A172 (cell line): ENCODE measurements around the gene ITGAX. TPM values are rescaled to one million over a fixed set of nuclear protein-coding genes. Genes with fewer than 3 reads are reported as not detected.

Source experiments
- DNase-seq: peaks from one replicate; pipeline ENCODE4 v3.0.0-alpha.2; 2015; ENCODE audit warnings: low spot score
- total RNA-seq: library from RNA; depleted of rRNA; stranded (reverse); fragments of >200 nt; shearing (Covaris generic); gene quantifications from 2 replicates; pipeline ENCODE4 v1.2.3, GENCODE V29; 2014

Gene ITGAX
- total RNA-seq, 1 experiment from 2014 or later, result 4.1 TPM

- no peak for DNase-seq
Observed at GRCh38 chr16:31348579-31348978, 6.4 kb upstream of the ITGAX start.

- no peak for DNase-seq
Observed at GRCh38 chr16:31350275-31351005, 4.5 kb upstream of the ITGAX start.

- DNase-seq, result no peak
Observed at GRCh38 chr16:31351246-31351941, 3.6 kb upstream of the ITGAX start.

GRCh38 chr16:31351942-31352325, 3.0 kb upstream of the ITGAX start:
- DNase-seq, result peak; percentile 30

GRCh38 chr16:31352376-31353115, 2.4 kb upstream of the ITGAX start:
- DNase-seq, result no peak

- DNase-seq, result no peak
Observed at GRCh38 chr16:31355431-31356100, 590 bp downstream of the ITGAX start.

- no peak for DNase-seq
Observed at GRCh38 chr16:31356566-31357323, 1.8 kb downstream of the ITGAX start.

- DNase-seq, result no peak
Observed at GRCh38 chr16:31357324-31358109, 2.5 kb downstream of the ITGAX start.

- no peak for DNase-seq
Observed at GRCh38 chr16:31360251-31360650, 5.3 kb downstream of the ITGAX start.

- no peak for DNase-seq
Observed at GRCh38 chr16:31361201-31362110, 6.5 kb downstream of the ITGAX start.

- DNase-seq, result no peak
Observed at GRCh38 chr16:31362476-31363405, 7.8 kb downstream of the ITGAX start.

- no peak for DNase-seq
Observed at GRCh38 chr16:31363721-31364120, 8.7 kb downstream of the ITGAX start.

- no peak for DNase-seq
Observed at GRCh38 chr16:31364421-31364820, 9.4 kb downstream of the ITGAX start.

- no peak for DNase-seq
Observed at GRCh38 chr16:31365131-31365865, 10.3 kb downstream of the ITGAX start.

- DNase-seq, result no peak
Observed at GRCh38 chr16:31367853-31368252, 12.9 kb downstream of the ITGAX start.

GRCh38 chr16:31371008-31371407, 16.0 kb downstream of the ITGAX start:
- DNase-seq, result no peak

GRCh38 chr16:31371619-31372484, 16.9 kb downstream of the ITGAX start:
- DNase-seq, result no peak
